ENCODE measurements around the gene ALDH3B1.
"Not testable (repeated sequence)": the region's sequence is repeated elsewhere in the genome, so short reads cannot be mapped to it uniquely, and the experiment has no call there.

ALDH3B1 gene

DNA sequence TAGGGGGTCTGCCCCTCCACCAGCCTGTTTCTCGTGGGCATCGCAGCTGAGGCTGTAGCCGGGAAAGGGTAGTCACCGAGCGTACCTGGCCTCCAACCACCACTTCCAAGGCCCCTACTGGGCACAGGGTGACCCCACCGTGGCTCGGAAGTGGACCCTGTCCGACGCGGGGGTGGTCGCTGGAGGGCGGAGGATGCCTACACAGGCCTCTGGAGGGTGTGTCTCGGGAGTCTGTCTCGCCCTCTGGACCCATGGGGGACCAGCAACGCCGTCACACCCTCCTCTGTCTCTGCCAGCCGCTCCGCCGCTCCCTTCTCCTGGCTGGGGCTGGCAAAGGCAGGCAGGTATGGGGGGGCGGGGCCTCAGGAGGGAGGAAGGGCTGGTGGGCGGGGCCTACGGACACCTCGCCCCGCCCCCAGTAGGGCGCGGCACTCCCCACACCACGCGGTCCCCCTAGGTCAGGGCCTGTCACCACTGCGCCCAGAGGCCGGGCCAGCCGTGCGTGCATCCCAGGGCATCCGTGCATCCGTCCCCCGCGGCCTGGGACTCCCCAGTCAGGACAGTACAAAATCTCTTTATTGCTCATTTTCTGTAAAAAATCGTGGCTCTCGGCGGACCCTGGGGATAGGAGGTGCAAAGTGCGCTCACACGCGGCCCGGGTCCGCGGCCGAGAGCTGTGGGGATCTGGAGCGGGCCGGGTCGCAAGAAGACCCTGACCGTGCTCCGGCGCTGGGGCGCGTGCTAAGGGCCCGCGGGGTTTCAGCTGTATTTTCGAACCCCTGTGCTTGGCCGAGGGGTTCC, 19.4 kb upstream of the ALDH3B1 start:
- H3K4me1 ChIP-seq (ENCODE audit: control insufficient read depth, insufficient read depth, low read length); H3K9me3 ChIP-seq (ENCODE audit: control insufficient read depth, insufficient read depth, low read depth, low read length); CTCF ChIA-PET; H3K27ac ChIP-seq (ENCODE audit: extremely low read depth, low read depth, low read length); H3K4me3 ChIP-seq (ENCODE audit: low read depth, low read length); H3K36me3 ChIP-seq (ENCODE audit: control insufficient read depth in 2 of 2, insufficient read depth in 1 of 2, low read length in 2 of 2); POLR2A ChIA-PET: not testable (repeated sequence)
- peak; percentile 41; the same call in 1 of the 2 replicates for TF ChIP-seq KLF8 (tag by site-specific recombination; IDR thresholded peaks at IDR 0.05)

- H3K9me3 ChIP-seq (ENCODE audit: control insufficient read depth, insufficient read depth, low read depth, low read length); H3K36me3 ChIP-seq (ENCODE audit: control insufficient read depth in 2 of 2, insufficient read depth in 1 of 2, low read length in 2 of 2); H3K4me1 ChIP-seq (ENCODE audit: control insufficient read depth, insufficient read depth, low read length); CTCF ChIA-PET; POLR2A ChIA-PET; H3K27ac ChIP-seq (ENCODE audit: extremely low read depth, low read depth, low read length); H3K4me3 ChIP-seq (ENCODE audit: low read depth, low read length): not testable (repeated sequence)
Measured at GRCh38 chr11:67991347-67992121, 18.6 kb upstream of the ALDH3B1 start.

DNA sequence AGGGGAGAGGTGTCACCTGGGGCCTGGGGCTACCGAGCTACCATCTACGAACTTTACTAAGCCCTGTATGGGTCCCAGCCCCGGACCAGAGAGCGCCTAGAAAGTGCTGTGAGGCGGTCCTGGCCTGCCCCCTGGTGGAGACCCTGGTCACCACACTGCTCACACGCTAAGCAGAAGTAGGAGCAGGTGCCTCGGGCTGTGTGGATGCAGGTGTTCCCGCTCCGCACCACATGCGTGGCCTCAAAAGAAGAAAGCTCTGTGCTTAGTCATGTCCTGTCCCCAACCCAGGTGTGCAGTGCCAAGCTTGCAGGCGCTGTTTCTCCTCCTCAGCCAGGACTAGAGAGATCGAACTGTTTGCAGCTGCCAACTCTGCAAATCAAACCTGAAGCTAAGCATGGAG, 16.3 kb upstream of the ALDH3B1 start:
- H3K36me3 ChIP-seq (ENCODE audit: control insufficient read depth in 2 of 2, insufficient read depth in 1 of 2, low read length in 2 of 2); POLR2A ChIA-PET; H3K9me3 ChIP-seq (ENCODE audit: control insufficient read depth, insufficient read depth, low read depth, low read length); H3K4me1 ChIP-seq (ENCODE audit: control insufficient read depth, insufficient read depth, low read length); H3K27ac ChIP-seq (ENCODE audit: extremely low read depth, low read depth, low read length); H3K4me3 ChIP-seq (ENCODE audit: low read depth, low read length): not testable (repeated sequence)
- TF ChIP-seq ZNF654 (tag by site-specific recombination; IDR thresholded peaks at IDR 0.05; ENCODE audit: low read depth) (peak; percentile 44), CTCF (tag by site-specific recombination; IDR thresholded peaks at IDR 0.05) (peak; percentile 30; the same call in 1 of the 2 replicates), ZNF600 (tag by site-specific recombination; IDR thresholded peaks at IDR 0.05) (0 out of 2 replicates have a peak, but pooled peaks have one; percentile 23)
- CTCF ChIA-PET, result interaction anchor here (0.7 to 1.3 kb wide), 6 partner anchors 11 to 379 kb away, joined by 3 to 5 read pairs (median 4); partner anchors contain the start of gene ALDH3B1

DNA sequence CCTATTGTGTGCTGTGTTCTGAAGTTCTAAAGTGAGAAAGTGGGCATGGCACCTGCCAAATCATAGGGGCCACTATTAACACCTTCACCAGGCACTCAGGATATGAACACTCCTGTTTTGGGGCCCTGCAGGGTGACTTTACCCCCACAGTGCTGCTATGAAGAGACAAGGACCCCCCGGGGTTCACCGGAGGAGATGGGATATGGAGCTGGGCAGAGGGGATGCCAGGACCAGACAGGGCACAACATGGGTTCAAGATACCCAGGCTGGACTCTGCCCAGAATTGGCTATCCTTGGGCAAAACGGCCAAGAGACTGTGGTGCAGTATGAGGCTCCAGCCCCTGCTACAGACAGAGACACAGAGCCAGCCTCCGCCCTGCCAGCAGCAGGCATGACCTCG, 15.7 kb upstream of the ALDH3B1 start:
- ChIA-PET POLR2A (interaction anchor here (0.6 kb wide), 1 partner anchor 404 kb away, joined by 4 read pairs; no protein-coding TSS in a partner anchor), CTCF (interaction anchor here (0.7 to 1.3 kb wide), 6 partner anchors 12 to 380 kb away, joined by 3 to 5 read pairs (median 4); partner anchors contain the start of gene ALDH3B1)
- H3K9me3 ChIP-seq (ENCODE audit: control insufficient read depth, insufficient read depth, low read depth, low read length); H3K4me1 ChIP-seq (ENCODE audit: control insufficient read depth, insufficient read depth, low read length); H3K27ac ChIP-seq (ENCODE audit: extremely low read depth, low read depth, low read length); H3K4me3 ChIP-seq (ENCODE audit: low read depth, low read length); H3K36me3 ChIP-seq (ENCODE audit: control insufficient read depth in 2 of 2, insufficient read depth in 1 of 2, low read length in 2 of 2): not testable (repeated sequence)

- H3K4me3 ChIP-seq (ENCODE audit: low read depth, low read length); POLR2A ChIA-PET; H3K36me3 ChIP-seq (ENCODE audit: control insufficient read depth in 2 of 2, insufficient read depth in 1 of 2, low read length in 2 of 2); H3K27ac ChIP-seq (ENCODE audit: extremely low read depth, low read depth, low read length); H3K4me1 ChIP-seq (ENCODE audit: control insufficient read depth, insufficient read depth, low read length); H3K9me3 ChIP-seq (ENCODE audit: control insufficient read depth, insufficient read depth, low read depth, low read length): not testable (repeated sequence)
- CTCF ChIA-PET, result interaction anchor here (0.6 to 1.2 kb wide), 2 partner anchors 14 to 15 kb away, joined by 4 to 5 read pairs; partner anchors contain the start of gene ALDH3B1
Measured at GRCh38 chr11:67995129-67995528, 15.0 kb upstream of the ALDH3B1 start.

DNA sequence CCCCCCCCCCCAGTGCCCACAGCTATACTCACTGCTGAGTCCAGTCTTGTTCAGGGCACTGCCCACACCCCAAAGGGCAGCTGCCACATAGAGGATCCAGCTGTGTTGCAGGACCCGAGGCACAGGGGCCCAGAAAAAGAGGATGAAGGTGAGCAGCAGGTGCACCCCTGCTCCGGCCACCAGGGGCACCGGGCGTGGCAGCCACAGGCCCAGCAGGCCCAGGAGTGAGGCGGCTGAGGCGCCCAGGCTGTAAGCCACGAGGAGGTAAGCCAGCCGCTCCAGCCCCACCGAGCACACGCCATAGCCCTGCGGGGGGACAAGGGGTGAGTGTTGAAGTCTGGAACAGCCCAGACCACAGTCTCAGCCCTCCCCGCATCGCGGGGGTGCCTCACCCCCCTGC, 14.5 kb upstream of the ALDH3B1 start:
- H3K36me3 ChIP-seq (ENCODE audit: control insufficient read depth in 2 of 2, insufficient read depth in 1 of 2, low read length in 2 of 2); H3K4me1 ChIP-seq (ENCODE audit: control insufficient read depth, insufficient read depth, low read length); H3K4me3 ChIP-seq (ENCODE audit: low read depth, low read length); H3K27ac ChIP-seq (ENCODE audit: extremely low read depth, low read depth, low read length); POLR2A ChIA-PET; H3K9me3 ChIP-seq (ENCODE audit: control insufficient read depth, insufficient read depth, low read depth, low read length): not testable (repeated sequence)
- CTCF ChIA-PET, result interaction anchor here (0.6 kb wide), 1 partner anchor 14 kb away, joined by 4 read pairs; no protein-coding TSS in a partner anchor
